Esophagus (tissue), 2 donors: ENCODE measurements around the gene GCN1. TPM values are rescaled to one million over a fixed set of nuclear protein-coding genes. Genes with fewer than 3 reads are reported as not detected.

Experiments
- H3K27ac ChIP-seq, 2 donors: one replicate each; pipeline ENCODE4 v1.5.1; 2013; ENCODE audit warnings: low read depth in 2 of 2, mild to moderate bottlenecking in 2 of 2, inconsistent platforms in 1 of 2, low read length in 1 of 2, moderate library complexity in 1 of 2
- H3K27me3 ChIP-seq, 2 donors: one replicate each; pipeline ENCODE4 v1.6.1; 2013; ENCODE audit warnings: low read length in 2 of 2, control low read depth in 1 of 2, mild to moderate bottlenecking in 1 of 2; ENCODE audit not compliant: insufficient read depth in 2 of 2, control insufficient read depth in 1 of 2
- H3K36me3 ChIP-seq, 2 donors: one replicate each; pipeline ENCODE4 v1.6.1; 2013; ENCODE audit warnings: low read length in 1 of 2; ENCODE audit not compliant: control insufficient read depth in 2 of 2, insufficient read depth in 2 of 2
- H3K4me1 ChIP-seq, 2 donors: one replicate each; pipeline ENCODE4 v1.6.1; 2013; ENCODE audit warnings: low read length in 1 of 2; ENCODE audit not compliant: control insufficient read depth in 2 of 2, insufficient read depth in 2 of 2
- H3K4me3 ChIP-seq, 2 donors: one replicate each; pipeline ENCODE4 v1.5.1; 2013; ENCODE audit warnings: low read length in 2 of 2, mild to moderate bottlenecking in 2 of 2, low read depth in 1 of 2, moderate library complexity in 1 of 2
- H3K9me3 ChIP-seq, 2 donors: one replicate each; pipeline ENCODE4 v1.6.1; 2013; ENCODE audit warnings: mild to moderate bottlenecking in 2 of 2, low read depth in 1 of 2, low read length in 1 of 2, moderate library complexity in 1 of 2; ENCODE audit not compliant: control insufficient read depth in 2 of 2, insufficient read depth in 1 of 2
- WGBS, 2 donors: extraction: QIAGEN DNeasy Blood & Tissue Kit; methylation state at CpG; one replicate each; pipeline ENCODE4 v1.1.7; 2013; 5-methylcytosine and 5-hydroxymethylcytosine counted together
- polyA plus RNA-seq, 2 donors: library from polyadenylated mRNA; stranded (reverse); fragments of 200-250 nt; gene quantifications; one replicate each; pipeline ENCODE4 v1.2.3, GENCODE V29; 2013
- donor health status: healthy with polysubstance abuse.
- donor health status: Bipolar disorder and iron deficiency.

GCN1 gene
- polyA plus RNA-seq, 2 donors, result 22.9 to 28.1 TPM

GRCh38 chr12:120223458-120224303 lies 29.2 kb upstream of the GCN1 start:
- H3K27ac ChIP-seq, result peak overlapping the region in 1 of 2 donors; percentile 44
- H3K4me1 ChIP-seq, result peaks cover 10 to 24% of the 10 kb centered on the region in 2 donors
- peaks cover 9 to 34% of the 10 kb centered on the region in 2 donors for H3K36me3 ChIP-seq
- H3K9me3 ChIP-seq, result no peaks in the 10 kb centered on the region
- H3K27me3 ChIP-seq, result no peaks in the 10 kb centered on the region
- H3K4me3 ChIP-seq, result peak overlapping the region in 1 of 2 donors; percentile 38
- 77 to 86% methylated on average over 19 of the region's 19 CpGs for WGBS, 2 donors

- Histone ChIP-seq H3K4me1 (peaks cover 7 to 19% of the 10 kb centered on the region in 2 donors), H3K36me3 (peaks cover 9 to 35% of the 10 kb centered on the region in 2 donors), H3K27ac (no peak overlapping the region), H3K27me3 (no peaks in the 10 kb centered on the region), H3K4me3 (no peak overlapping the region), H3K9me3 (no peaks in the 10 kb centered on the region)
- 88 to 92% methylated on average over 12 of the region's 12 CpGs for WGBS, 2 donors
Measured at GRCh38 chr12:120222288-120222832, 27.8 kb upstream of the GCN1 start.

- no peaks in the 10 kb centered on the region for H3K27me3 ChIP-seq
- no peak overlapping the region for H3K4me3 ChIP-seq
- peaks cover 7 to 19% of the 10 kb centered on the region in 2 donors for H3K4me1 ChIP-seq
- 93% methylated on average over 13 of the region's 13 CpGs for WGBS, 2 donors
- no peaks in the 10 kb centered on the region for H3K9me3 ChIP-seq
- no peak overlapping the region for H3K27ac ChIP-seq
- peaks cover 9 to 38% of the 10 kb centered on the region in 2 donors for H3K36me3 ChIP-seq
Measured at GRCh38 chr12:120221576-120221900, 27.0 kb upstream of the GCN1 start.

- H3K36me3 ChIP-seq, result peaks cover 9 to 42% of the 10 kb centered on the region in 2 donors
- 74 to 78% methylated on average over 10 of the region's 10 CpGs for WGBS, 2 donors
- H3K27me3 ChIP-seq, result no peaks in the 10 kb centered on the region
- H3K9me3 ChIP-seq, result no peaks in the 10 kb centered on the region
- no peak overlapping the region for H3K4me3 ChIP-seq
- peaks cover 7 to 17% of the 10 kb centered on the region in 2 donors for H3K4me1 ChIP-seq
- H3K27ac ChIP-seq, result no peak overlapping the region
Measured at GRCh38 chr12:120220838-120221575, 26.5 kb upstream of the GCN1 start.

GRCh38 chr12:120218680-120219606 lies 24.4 kb upstream of the GCN1 start:
- WGBS, 2 donors, result 84% methylated on average over 19 of the region's 19 CpGs
- H3K27me3 ChIP-seq, result no peaks in the 10 kb centered on the region
- H3K36me3 ChIP-seq, result peaks cover 19 to 57% of the 10 kb centered on the region in 2 donors
- H3K27ac ChIP-seq, result no peak overlapping the region
- H3K4me1 ChIP-seq, result no peaks in the 10 kb centered on the region
- H3K4me3 ChIP-seq, result no peak overlapping the region
- H3K9me3 ChIP-seq, result no peaks in the 10 kb centered on the region

- no peak overlapping the region for H3K27ac ChIP-seq
- H3K27me3 ChIP-seq, result no peaks in the 10 kb centered on the region
- H3K4me3 ChIP-seq, result no peak overlapping the region
- no peaks in the 10 kb centered on the region for H3K9me3 ChIP-seq
- 86 to 88% methylated on average over 32 of the region's 32 CpGs for WGBS, 2 donors
- peaks cover 22 to 55% of the 10 kb centered on the region in 2 donors for H3K36me3 ChIP-seq
- H3K4me1 ChIP-seq, result no peaks in the 10 kb centered on the region
Measured at GRCh38 chr12:120216742-120217605, 22.5 kb upstream of the GCN1 start.

- Histone ChIP-seq H3K4me3 (no peak overlapping the region), H3K9me3 (no peaks in the 10 kb centered on the region), H3K36me3 (peaks cover 19 to 50% of the 10 kb centered on the region in 2 donors), H3K27me3 (no peaks in the 10 kb centered on the region), H3K4me1 (no peaks in the 10 kb centered on the region), H3K27ac (no peak overlapping the region)
- WGBS, 2 donors, result 83 to 85% methylated on average over 21 to 23 of the region's 23 CpGs
Measured at GRCh38 chr12:120215766-120216735, 21.5 kb upstream of the GCN1 start.

GRCh38 chr12:120215357-120215735 lies 20.8 kb upstream of the GCN1 start:
- WGBS, 2 donors, result 84 to 89% methylated on average over 15 of the region's 15 CpGs

More at GRCh38 chr12:120215357-120215735, 20.8 kb upstream of the GCN1 start:
- peaks cover 19 to 50% of the 10 kb centered on the region in 2 donors for H3K36me3 ChIP-seq
- no peak overlapping the region for H3K4me3 ChIP-seq
- no peaks in the 10 kb centered on the region for H3K27me3 ChIP-seq
- no peaks in the 10 kb centered on the region for H3K4me1 ChIP-seq
- H3K9me3 ChIP-seq, result no peaks in the 10 kb centered on the region
- no peak overlapping the region for H3K27ac ChIP-seq
